SK-N-MC (cell line): ENCODE data around the gene SLC16A11.
"Not testable (repeated sequence)": the region's sequence is repeated elsewhere in the genome, so short reads cannot be mapped to it uniquely, and the experiment has no call there.

ENCODE experiments used
- DNase-seq: peaks from one replicate; pipeline ENCODE4 v3.0.0-alpha.2; 2011; ENCODE audit warnings: low read depth, low spot score
- H3K27ac ChIP-seq: fragments of 200-600 bp; sonication (generic); 2 replicates; pipeline ENCODE4 v1.5.1; 2016; ENCODE audit warnings: mixed run types
- H3K36me3 ChIP-seq: fragments of 200-600 bp; sonication (generic); 2 replicates; pipeline ENCODE4 v1.6.1; 2017; ENCODE audit warnings: antibody characterized with exemption, low read length, mixed read lengths; ENCODE audit not compliant: insufficient read depth
- H3K4me3 ChIP-seq: fragments of 200-600 bp; sonication (generic); 2 replicates; pipeline ENCODE4 v1.5.1; 2016
- H3K9ac ChIP-seq: fragments of 200-600 bp; sonication (generic); 2 replicates; pipeline ENCODE4 v1.8.0; 2017; ENCODE audit warnings: mixed run types, mixed read lengths; ENCODE audit not compliant: insufficient read length
- H3K9me3 ChIP-seq: fragments of 200-600 bp; sonication (generic); 2 replicates; pipeline ENCODE4 v1.6.1; 2017; ENCODE audit warnings: low read depth, mild to moderate bottlenecking, antibody characterized with exemption, low read length, moderate library complexity, mixed read lengths
- EZH2 ChIP-seq: fragments of 200-600 bp; sonication (generic); IDR thresholded peaks from one replicate; pipeline ENCODE4 v1.6.1; 2017; ENCODE audit warnings: antibody characterized with exemption
- FOXP2 ChIP-seq: optimal IDR thresholded peaks from 2 replicates; pipeline ENCODE3; 2011; ENCODE audit warnings: mild to moderate bottlenecking, moderate library complexity; ENCODE audit not compliant: insufficient read depth; ENCODE audit errors: extremely low read length, control extremely low read depth
- POLR2AphosphoS5 ChIP-seq: IDR thresholded peaks from 2 replicates; pipeline ENCODE4 v1.6.1; 2012; ENCODE audit warnings: mild to moderate bottlenecking, low read depth, low read length, borderline replicate concordance

Gene SLC16A11

GRCh38 chr17:7064261-7064660 lies 20.4 kb upstream of the SLC16A11 start:
- Histone ChIP-seq H3K36me3 (no peaks in the 10 kb centered on the region), H3K27ac (no peak overlapping the region), H3K9ac (no peak overlapping the region), H3K9me3 (no peaks in the 10 kb centered on the region; the same call in 1 of the 2 replicates), H3K4me3 (no peak overlapping the region)
- TF ChIP-seq POLR2AphosphoS5, result no peak
- no peak for TF ChIP-seq EZH2
- TF ChIP-seq FOXP2, result no peak
- DNase-seq, result no peak

- Histone ChIP-seq H3K9ac (no peak overlapping the region), H3K27ac (no peak overlapping the region), H3K9me3 (no peaks in the 10 kb centered on the region; the same call in 1 of the 2 replicates), H3K4me3 (no peak overlapping the region), H3K36me3 (no peaks in the 10 kb centered on the region)
- TF ChIP-seq POLR2AphosphoS5 (no peak), FOXP2 (no peak), EZH2 (no peak)
- no peak for DNase-seq
Measured at GRCh38 chr17:7063518-7064094, 19.7 kb upstream of the SLC16A11 start.

DNA sequence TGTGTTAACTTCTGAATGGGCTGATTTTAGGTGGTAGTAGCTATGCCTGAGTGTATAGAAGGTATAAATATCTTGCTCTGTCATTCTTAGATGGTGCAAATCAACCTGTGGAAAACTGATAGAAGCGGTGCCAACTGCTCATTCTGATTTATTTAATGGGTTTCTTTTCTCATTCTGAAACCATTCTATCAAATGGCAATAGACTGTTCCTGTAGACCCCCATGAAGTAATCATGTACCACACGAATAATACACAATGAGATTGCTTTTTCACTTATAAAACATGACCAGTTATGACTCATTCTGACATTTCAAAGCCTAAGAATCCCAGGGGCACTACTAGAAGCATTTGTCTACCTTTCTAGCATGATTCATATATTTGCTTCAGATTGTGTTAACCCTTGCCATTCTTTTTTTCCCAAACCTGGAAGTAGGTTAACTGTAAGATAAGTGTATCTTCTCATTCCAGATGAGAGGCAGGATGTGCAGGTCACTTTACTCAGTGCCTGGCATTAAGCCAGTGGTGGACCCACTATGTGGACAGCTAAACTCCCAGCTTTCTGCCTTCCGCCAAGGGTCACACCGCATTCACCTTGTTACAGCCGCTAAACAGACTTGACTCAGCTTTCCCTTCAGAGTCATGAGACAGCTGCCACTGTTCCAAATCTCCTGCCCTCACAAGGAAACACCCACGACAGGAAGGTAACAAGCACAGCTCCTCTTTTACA lies 16.4 kb upstream of the SLC16A11 start:
- Histone ChIP-seq H3K4me3 (no peak overlapping the region), H3K36me3 (no peaks in the 10 kb centered on the region), H3K9ac (no peak overlapping the region), H3K9me3 (no peaks in the 10 kb centered on the region), H3K27ac (no peak overlapping the region)
- DNase-seq, result no peak
- TF ChIP-seq POLR2AphosphoS5 (no peak), FOXP2 (no peak), EZH2 (no peak)

DNA sequence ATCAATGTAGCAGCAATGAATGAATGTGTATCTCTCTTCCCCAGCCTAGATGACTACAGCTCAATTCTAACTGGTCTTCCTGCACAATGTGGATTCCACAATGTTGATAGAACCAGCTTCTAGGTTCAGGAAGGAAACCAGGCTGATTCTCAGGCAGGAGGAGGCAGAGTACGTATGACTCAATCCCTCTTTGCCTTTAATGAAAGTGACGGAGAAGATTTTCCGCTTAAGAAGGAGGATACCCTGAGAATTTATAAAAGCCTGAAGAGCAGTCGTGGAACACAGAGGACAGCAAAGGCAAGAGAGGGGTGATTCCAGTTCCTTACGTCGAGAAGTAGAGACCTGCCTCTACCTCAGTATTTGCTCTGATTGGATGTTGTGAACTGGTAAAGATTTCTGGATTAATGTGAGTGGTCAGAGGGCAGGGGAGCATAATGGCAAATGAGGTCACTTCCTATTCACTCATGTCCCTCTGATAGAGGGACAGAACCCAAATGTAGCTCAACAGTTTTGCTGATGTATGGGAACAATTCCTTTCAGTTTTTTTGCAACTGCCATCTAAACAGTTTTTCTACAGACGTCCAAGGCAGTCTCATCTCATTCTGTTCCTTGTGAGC lies 15.0 kb upstream of the SLC16A11 start:
- no peak for DNase-seq
- Histone ChIP-seq H3K27ac (no peak overlapping the region), H3K9ac (no peak overlapping the region), H3K36me3 (no peaks in the 10 kb centered on the region), H3K9me3 (no peaks in the 10 kb centered on the region), H3K4me3 (no peak overlapping the region)
- TF ChIP-seq POLR2AphosphoS5, result no peak
- no peak for TF ChIP-seq FOXP2
- TF ChIP-seq EZH2, result no peak

GRCh38 chr17:7056386-7056785 lies 12.5 kb upstream of the SLC16A11 start:
- no peak overlapping the region for H3K9ac ChIP-seq
- H3K27ac ChIP-seq, result no peak overlapping the region
- no peak overlapping the region for H3K4me3 ChIP-seq
- no peaks in the 10 kb centered on the region for H3K9me3 ChIP-seq
- no peaks in the 10 kb centered on the region for H3K36me3 ChIP-seq
- TF ChIP-seq POLR2AphosphoS5 (no peak), EZH2 (no peak), FOXP2 (no peak)
- DNase-seq, result no peak

- H3K9me3 ChIP-seq, DNase-seq, H3K36me3 ChIP-seq, H3K27ac ChIP-seq, H3K4me3 ChIP-seq, H3K9ac ChIP-seq: not testable (repeated sequence)
Measured at GRCh38 chr17:7050583-7050982, 6.7 kb upstream of the SLC16A11 start.

GRCh38 chr17:7048968-7049367 lies 5.1 kb upstream of the SLC16A11 start:
- TF ChIP-seq FOXP2 (no peak), EZH2 (no peak), POLR2AphosphoS5 (no peak)
- no peak for DNase-seq

DNA sequence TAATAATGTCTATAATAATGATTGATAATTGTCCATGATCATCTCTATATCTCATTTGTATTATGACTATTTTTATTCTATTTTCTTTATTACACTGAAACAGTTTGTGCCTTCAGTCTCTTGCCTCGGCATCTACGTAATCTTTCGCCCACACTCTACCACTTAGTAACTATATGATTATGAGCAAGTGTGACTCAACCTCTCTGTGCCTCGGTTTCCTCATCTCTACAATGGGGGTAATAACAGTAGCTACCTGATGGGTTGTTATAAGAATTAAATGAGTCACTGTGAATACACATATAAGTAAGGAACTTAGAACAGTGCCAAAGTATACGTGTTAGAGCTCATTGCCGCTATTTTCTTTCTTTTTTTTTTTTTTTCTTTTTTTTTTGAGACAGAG lies 3.7 kb upstream of the SLC16A11 start:
- Histone ChIP-seq H3K27ac (no peak overlapping the region), H3K9ac (no peak overlapping the region), H3K9me3 (no peaks in the 10 kb centered on the region), H3K36me3 (no peaks in the 10 kb centered on the region), H3K4me3 (no peak overlapping the region)
- no peak for DNase-seq
- no peak for TF ChIP-seq EZH2
- TF ChIP-seq POLR2AphosphoS5, result no peak
- TF ChIP-seq FOXP2, result no peak

More at GRCh38 chr17:7048968-7049367, 5.1 kb upstream of the SLC16A11 start:
- no peak overlapping the region for H3K27ac ChIP-seq
- H3K4me3 ChIP-seq, result no peak overlapping the region
- no peaks in the 10 kb centered on the region for H3K9me3 ChIP-seq
- H3K9ac ChIP-seq, result no peak overlapping the region
- H3K36me3 ChIP-seq, result no peaks in the 10 kb centered on the region

DNA sequence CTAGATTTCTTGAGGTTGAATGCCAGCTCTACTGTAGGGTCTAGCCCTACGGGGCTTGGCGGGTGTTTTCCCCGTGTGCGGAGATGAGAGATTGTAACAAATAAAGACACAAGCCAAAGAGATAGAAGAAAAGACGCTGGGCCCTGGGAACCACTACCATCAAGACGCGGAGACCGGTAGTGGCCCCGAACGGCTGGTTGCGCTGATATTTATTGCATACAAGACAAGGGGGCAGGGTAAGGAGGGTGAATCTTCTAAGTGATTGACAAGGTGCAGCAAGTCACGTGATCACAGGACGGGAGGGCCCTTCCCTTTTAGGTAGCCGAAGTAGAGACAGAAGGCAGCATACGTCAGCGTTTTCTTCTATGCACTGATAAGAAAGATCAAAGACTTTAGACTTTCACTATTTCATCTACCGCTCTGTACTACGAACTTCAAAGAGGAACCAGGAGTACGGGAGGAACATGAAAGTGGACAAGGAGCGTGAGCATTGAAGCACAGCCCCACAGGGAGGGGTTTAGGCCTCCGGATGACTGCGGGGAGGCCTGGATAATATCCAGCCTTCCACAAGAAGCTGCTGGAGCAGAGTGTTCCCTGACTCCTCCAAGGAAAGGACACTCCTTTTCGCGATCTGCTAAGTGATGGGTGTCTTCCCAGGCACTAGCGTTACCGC lies 3.0 kb upstream of the SLC16A11 start:
- not testable (repeated sequence) for H3K9ac ChIP-seq, H3K4me3 ChIP-seq, DNase-seq, H3K27ac ChIP-seq, H3K36me3 ChIP-seq, H3K9me3 ChIP-seq
